ENCODE measurements around the gene METTL6.
"Not testable (repeated sequence)": the region's sequence is repeated elsewhere in the genome, so short reads cannot be mapped to it uniquely, and the experiment has no call there.

METTL6 gene

DNA sequence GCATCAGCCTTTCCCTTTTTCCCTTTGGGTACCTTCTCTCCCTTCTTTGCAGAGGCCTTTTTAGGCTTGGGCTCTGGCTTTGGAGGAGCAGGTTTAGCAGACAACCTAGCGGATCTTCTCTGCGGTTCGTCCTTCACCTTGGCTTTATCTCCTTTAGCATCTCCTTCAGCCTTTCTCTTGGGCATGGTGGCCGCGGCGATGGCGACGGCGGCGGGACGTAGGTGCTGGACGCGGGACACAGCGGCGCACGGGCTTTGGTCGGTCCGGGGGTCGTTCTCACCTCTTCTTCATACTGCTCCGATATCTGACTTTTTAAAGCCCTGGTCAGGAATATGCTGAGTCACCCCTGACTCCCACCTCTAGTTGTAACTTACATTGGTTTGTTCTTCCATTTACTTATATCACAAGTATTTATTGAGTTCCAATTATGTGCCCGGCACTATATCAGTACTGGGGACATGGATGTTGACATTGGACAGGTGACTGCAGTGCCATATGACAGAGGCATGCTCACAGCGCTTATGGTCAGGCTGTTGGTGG lies 51.8 kb downstream of the METTL6 start:
- Histone ChIP-seq H3K9ac (no peak overlapping the region), H4K20me1 (no peaks in the 10 kb centered on the region), H3K27ac (no peak overlapping the region), H3K4me2 (no peak overlapping the region), H3K4me3 (no peak overlapping the region), H3K36me3 (no peaks in the 10 kb centered on the region), H3K9me3 (no peaks in the 10 kb centered on the region), H3K4me1 (no peaks in the 10 kb centered on the region), H3K27me3 (no peaks in the 10 kb centered on the region)
- no peak for TF ChIP-seq Cebpa-rat (IDR thresholded peaks at IDR 0.05)

DNA sequence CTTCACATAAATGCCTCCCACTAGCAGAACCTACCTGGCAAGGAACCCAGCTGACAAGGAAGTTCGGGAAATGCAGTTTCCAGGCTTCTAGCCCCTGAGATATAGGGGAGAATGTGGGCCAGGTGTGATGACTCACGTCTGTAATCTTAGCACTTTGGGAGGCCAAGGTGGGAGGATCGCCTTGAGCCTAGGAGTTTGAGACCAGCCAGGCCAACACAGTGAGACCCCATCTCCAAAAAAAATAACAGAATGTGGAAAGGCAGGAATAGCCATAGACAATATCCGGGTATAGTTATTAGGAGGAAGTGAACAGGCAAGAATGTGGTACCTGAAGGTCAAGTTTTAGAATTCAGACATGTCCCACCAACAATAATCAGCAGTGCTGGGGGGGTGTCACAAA lies 54.4 kb downstream of the METTL6 start:
- no peaks in the 10 kb centered on the region for H4K20me1 ChIP-seq
- TF ChIP-seq Cebpa-rat (IDR thresholded peaks at IDR 0.05): no peak
- no peaks in the 10 kb centered on the region for H3K36me3 ChIP-seq
- no peaks in the 10 kb centered on the region for H3K27me3 ChIP-seq
- no peaks in the 10 kb centered on the region for H3K9me3 ChIP-seq
- no peak overlapping the region for H3K9ac ChIP-seq
- H3K27ac ChIP-seq: no peak overlapping the region
- no peak overlapping the region for H3K4me2 ChIP-seq
- H3K4me3 ChIP-seq: no peak overlapping the region
- H3K4me1 ChIP-seq: no peaks in the 10 kb centered on the region

GRCh38 chr3:15368561-15369135 lies 58.7 kb downstream of the METTL6 start:
- Histone ChIP-seq H3K27ac (no peak overlapping the region), H3K9ac (no peak overlapping the region), H3K4me2 (no peak overlapping the region), H3K9me3 (no peaks in the 10 kb centered on the region), H4K20me1 (no peaks in the 10 kb centered on the region), H3K27me3 (no peaks in the 10 kb centered on the region), H3K4me3 (no peak overlapping the region), H3K4me1 (no peaks in the 10 kb centered on the region), H3K36me3 (no peaks in the 10 kb centered on the region)
- TF ChIP-seq Cebpa-rat (IDR thresholded peaks at IDR 0.05): no peak

DNA sequence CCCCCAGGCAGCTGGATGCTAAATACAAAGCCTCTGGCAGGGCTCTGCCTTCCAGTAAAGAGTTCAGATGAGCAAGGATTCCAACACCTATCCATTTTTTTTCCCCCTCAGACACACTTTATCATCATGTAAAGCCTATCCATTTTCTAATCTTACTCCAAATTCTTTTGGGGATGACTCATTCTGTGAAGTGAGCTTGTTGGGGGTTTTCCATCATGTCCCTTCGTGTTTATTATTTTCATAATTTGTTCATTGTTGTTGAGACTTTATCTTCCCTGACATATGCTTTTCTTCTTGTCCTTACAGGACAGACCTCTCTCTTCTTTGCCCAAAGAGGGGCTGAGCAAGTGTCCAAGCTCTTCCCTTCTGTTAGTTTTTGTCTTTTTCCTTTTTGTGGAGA lies 60.3 kb downstream of the METTL6 start:
- no peaks in the 10 kb centered on the region for H4K20me1 ChIP-seq
- no peak overlapping the region for H3K4me2 ChIP-seq
- H3K4me3 ChIP-seq: no peak overlapping the region

GRCh38 chr3:15364078-15364477 lies 63.3 kb downstream of the METTL6 start:
- not testable (repeated sequence) for H3K4me3 ChIP-seq, H3K36me3 ChIP-seq, H3K9ac ChIP-seq, H3K27ac ChIP-seq, H3K27me3 ChIP-seq, H3K4me2 ChIP-seq, H3K9me3 ChIP-seq, H4K20me1 ChIP-seq, H3K4me1 ChIP-seq

More for the DNA sequence above, 60.3 kb downstream of the METTL6 start:
- Histone ChIP-seq H3K36me3 (no peaks in the 10 kb centered on the region), H3K27me3 (no peaks in the 10 kb centered on the region), H3K4me1 (no peaks in the 10 kb centered on the region), H3K9ac (no peak overlapping the region), H3K27ac (no peak overlapping the region), H3K9me3 (no peaks in the 10 kb centered on the region)
- TF ChIP-seq Cebpa-rat (IDR thresholded peaks at IDR 0.05): no peak

DNA sequence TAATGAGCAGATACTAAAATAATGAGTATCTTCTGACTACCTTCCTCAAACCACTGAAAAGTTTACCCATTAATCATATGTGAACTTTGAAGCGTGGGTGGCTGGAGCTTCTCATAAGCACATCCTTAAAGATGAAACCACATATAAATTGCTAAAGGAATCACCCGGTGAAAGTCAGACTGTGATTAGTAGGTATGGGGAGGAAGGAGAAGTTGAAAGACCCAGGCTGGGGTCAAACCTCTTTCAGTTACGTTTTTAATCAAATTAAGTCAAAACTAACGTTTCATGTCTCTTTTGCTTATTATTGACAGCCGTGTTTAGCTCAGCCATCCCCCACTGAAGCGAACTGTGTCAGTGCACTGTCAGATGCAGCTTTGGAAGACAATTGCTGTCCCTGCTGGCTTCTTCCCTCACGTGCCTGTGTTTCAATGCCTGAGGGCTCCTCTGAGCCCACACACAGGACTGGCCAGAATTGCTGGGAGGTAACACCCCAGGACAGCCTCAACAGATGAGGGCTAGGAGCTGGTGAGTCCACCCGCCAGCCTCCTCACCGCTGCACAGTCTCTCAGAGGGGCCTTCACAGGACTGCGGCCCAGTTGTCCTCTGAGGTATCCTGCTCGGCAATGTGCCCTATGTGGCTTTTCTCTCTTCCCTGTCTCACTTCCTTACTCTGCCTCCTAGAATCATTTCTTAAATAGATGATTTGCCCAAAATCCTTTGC lies 65.7 kb downstream of the METTL6 start:
- H3K9ac ChIP-seq: no peak overlapping the region
- no peaks in the 10 kb centered on the region for H4K20me1 ChIP-seq
- H3K27me3 ChIP-seq: no peaks in the 10 kb centered on the region
- peaks cover 4% of the 10 kb centered on the region; the same call in 1 of the 2 replicates for H3K4me1 ChIP-seq
- no peaks in the 10 kb centered on the region for H3K36me3 ChIP-seq
- no peak overlapping the region for H3K4me2 ChIP-seq
- no peak for TF ChIP-seq Cebpa-rat (IDR thresholded peaks at IDR 0.05)
- no peaks in the 10 kb centered on the region for H3K9me3 ChIP-seq
- H3K4me3 ChIP-seq: no peak overlapping the region
- H3K27ac ChIP-seq: no peak overlapping the region

- H3K27me3 ChIP-seq: no peaks in the 10 kb centered on the region
- no peak overlapping the region for H3K4me3 ChIP-seq
- no peak overlapping the region for H3K27ac ChIP-seq
- no peak for TF ChIP-seq Cebpa-rat (IDR thresholded peaks at IDR 0.05)
- H3K9ac ChIP-seq: no peak overlapping the region
- H3K9me3 ChIP-seq: no peaks in the 10 kb centered on the region
- H3K4me1 ChIP-seq: peaks cover 7% of the 10 kb centered on the region; the same call in 1 of the 2 replicates
- H3K4me2 ChIP-seq: no peak overlapping the region
- no peaks in the 10 kb centered on the region for H3K36me3 ChIP-seq
- no peaks in the 10 kb centered on the region for H4K20me1 ChIP-seq
These were observed 66.4 kb downstream of the METTL6 start for GRCh38 chr3:15360788-15361493.
